ENCODE measurements around the gene ZNF263.
"Not testable (repeated sequence)": the region's sequence is repeated elsewhere in the genome, so short reads cannot be mapped to it uniquely, and the experiment has no call there.

The ZNF263 gene

DNA sequence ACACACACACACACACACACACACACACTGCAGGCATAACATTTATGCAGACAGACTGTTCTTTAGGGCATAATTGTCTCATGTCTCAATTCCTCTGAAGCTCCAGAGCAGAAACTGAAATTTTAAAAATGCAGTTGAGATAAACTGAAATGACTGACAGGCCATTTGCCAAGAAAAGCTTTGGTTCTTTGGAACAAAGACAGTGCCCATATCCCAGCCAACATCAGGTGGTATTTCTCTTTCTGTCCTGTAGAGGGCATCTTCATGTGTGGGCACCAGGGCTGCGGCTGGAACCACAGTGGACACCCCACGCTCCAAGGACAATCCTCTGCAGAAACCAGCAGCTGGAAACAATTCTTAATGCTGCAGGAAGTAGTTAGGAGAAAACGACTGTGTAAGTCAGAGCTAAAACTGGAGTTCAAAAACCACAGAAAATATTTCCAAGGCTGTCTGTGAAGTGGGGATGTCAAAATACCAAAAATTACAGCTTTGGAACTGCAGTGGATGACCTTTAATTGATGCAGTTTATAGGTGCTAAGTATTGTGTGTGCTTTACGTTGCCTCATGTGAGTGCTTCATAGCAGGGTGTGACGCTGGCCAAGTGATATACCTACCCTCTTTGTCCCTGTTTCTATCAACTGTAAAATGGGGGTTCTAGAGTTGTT is 16.3 kb upstream of the ZNF263 start:
- DNase-seq (ENCODE audit: low read depth) = no peak
- TF ChIP-seq, protein P1, sequence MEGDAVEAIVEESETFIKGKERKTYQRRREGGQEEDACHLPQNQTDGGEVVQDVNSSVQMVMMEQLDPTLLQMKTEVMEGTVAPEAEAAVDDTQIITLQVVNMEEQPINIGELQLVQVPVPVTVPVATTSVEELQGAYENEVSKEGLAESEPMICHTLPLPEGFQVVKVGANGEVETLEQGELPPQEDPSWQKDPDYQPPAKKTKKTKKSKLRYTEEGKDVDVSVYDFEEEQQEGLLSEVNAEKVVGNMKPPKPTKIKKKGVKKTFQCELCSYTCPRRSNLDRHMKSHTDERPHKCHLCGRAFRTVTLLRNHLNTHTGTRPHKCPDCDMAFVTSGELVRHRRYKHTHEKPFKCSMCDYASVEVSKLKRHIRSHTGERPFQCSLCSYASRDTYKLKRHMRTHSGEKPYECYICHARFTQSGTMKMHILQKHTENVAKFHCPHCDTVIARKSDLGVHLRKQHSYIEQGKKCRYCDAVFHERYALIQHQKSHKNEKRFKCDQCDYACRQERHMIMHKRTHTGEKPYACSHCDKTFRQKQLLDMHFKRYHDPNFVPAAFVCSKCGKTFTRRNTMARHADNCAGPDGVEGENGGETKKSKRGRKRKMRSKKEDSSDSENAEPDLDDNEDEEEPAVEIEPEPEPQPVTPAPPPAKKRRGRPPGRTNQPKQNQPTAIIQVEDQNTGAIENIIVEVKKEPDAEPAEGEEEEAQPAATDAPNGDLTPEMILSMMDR (IDR thresholded peaks at IDR 0.05; ENCODE audit: low read depth, low read length, missing control alignments) = peak; percentile 47
- H3K4me3 ChIP-seq (ENCODE audit: low read depth, low read length) = no peak overlapping the region

DNA sequence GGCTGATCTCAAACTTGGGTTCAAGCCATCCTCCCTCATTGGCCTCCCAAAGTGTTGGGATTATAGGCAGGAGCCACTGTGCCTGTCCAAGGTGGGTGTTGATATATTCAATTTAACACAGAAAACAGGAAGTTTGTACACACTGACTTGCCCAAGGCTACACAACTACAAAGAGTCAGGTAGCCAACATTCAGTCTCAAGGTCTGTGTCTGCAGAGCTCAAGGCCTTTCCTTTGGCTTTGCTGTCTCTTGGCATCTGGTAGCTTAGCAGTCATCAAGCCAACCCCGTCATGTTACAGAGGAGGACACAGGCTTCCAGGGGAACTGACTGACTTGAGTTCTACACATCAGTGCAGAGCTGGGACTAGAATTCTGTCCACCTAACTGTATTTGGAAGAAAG is 15.0 kb upstream of the ZNF263 start:
- TF ChIP-seq, protein P1 (IDR thresholded peaks at IDR 0.05; ENCODE audit: low read depth, low read length, missing control alignments) = no peak
- DNase-seq (ENCODE audit: low read depth) = no peak
- no peak overlapping the region for H3K4me3 ChIP-seq (ENCODE audit: low read depth, low read length)

DNA sequence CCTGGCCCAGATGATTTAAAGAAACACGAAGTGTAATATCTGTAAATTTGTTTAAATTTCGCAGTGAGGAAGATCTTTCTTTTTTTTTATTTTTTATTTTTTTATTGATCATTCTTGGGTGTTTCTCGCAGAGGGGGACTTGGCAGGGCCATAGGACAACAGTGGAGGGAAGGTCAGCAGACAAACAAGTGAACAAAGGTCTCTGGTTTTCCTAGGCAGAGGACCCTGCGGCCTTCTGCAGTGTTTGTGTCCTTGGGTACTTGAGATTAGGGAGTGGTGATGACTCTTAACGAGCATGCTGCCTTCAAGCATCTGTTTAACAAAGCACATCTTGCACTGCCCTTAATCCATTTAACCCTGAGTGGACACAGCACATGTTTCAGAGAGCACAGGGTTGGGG is 12.6 kb upstream of the ZNF263 start:
- not testable (repeated sequence) for DNase-seq (ENCODE audit: low read depth); H3K4me3 ChIP-seq (ENCODE audit: low read depth, low read length)

DNA sequence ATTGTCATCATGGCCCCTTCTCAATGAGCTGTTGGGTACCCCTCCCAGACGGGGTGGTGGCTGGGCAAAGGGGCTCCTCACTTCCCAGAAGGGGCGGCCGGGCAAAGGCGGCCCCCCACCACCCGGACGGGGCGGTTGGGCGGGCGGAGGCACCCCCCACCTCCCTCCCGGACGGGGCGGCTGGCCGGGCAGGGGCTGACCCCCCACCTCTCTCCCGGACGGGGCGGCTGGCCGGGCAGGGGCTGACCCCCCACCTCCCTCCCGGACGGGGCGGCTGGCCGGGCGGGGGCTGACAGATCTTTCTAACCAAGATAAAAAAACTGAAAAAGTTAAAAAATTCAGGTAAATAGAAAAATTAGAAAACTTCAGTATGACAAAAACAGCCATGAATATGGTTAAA is 12.0 kb upstream of the ZNF263 start:
- not testable (repeated sequence) for H3K4me3 ChIP-seq (ENCODE audit: low read depth, low read length); DNase-seq (ENCODE audit: low read depth)

DNA sequence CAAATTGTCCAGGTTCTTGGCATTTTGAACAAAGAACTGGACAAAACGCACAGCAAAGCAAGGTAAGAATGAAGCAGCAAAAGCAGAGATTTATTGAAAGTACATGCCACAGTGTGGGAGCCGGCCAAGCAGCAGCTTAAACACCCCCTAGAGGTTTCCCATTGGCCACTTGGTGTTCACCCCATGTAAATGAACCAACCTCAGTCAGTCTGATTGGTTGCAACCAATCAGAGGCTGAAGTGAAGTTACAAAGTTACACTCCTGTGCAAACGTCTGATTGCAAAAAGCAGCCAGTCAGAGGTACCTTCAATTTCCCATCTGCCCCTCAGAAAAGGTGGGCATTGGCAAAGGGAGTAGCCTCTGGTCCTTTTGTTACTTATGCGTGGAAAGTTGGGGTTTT is 8.8 kb upstream of the ZNF263 start:
- no peak for DNase-seq (ENCODE audit: low read depth)
- H3K4me3 ChIP-seq (ENCODE audit: low read depth, low read length) = no peak overlapping the region
- TF ChIP-seq, protein P1 (IDR thresholded peaks at IDR 0.05; ENCODE audit: low read depth, low read length, missing control alignments) = no peak

DNA sequence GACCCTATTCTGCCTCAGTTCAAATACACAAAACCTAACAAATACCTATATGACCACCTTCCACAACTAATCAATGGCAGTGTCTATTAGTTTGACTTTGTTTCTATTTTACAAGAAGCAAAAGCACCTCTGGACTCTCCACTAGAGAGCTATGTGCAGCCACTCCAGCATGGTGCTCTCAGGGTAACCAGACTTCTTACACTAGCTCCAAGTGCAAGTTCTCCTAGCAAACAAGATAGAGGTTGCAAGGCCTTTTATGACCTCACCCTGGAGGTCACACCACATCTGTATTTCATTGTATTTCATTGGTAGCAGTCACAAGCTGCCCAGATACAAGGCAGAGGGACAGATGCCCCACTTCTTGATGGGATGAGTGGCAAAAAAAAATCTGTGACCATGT is 8.3 kb upstream of the ZNF263 start:
- DNase-seq (ENCODE audit: low read depth) = no peak
- TF ChIP-seq, protein P1 (IDR thresholded peaks at IDR 0.05; ENCODE audit: low read depth, low read length, missing control alignments) = no peak

DNA sequence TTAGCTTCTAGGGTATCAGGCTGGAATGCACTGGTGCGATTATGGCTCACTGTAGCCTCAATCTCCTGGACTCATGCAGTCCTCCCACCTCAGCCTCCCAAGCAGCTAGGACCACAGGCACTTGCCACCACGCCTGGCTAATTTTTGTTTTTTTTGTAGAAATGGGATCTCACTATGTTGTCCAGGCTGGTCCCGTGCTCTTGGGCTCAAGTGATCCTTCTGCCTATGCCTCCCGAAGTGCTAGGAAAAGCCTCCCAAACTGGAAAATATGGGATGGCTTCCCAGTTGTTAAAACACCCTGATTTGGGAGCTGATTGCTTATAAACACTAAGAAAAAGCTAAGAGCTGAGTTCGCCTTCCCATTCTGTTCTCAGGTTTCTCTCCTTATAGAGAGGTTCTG is 6.6 kb upstream of the ZNF263 start:
- DNase-seq (ENCODE audit: low read depth) = no peak
- TF ChIP-seq, protein P1 (IDR thresholded peaks at IDR 0.05; ENCODE audit: low read depth, low read length, missing control alignments) = no peak

More for the DNA sequence above, 8.3 kb upstream of the ZNF263 start:
- H3K4me3 ChIP-seq (ENCODE audit: low read depth, low read length) = no peak overlapping the region

DNA sequence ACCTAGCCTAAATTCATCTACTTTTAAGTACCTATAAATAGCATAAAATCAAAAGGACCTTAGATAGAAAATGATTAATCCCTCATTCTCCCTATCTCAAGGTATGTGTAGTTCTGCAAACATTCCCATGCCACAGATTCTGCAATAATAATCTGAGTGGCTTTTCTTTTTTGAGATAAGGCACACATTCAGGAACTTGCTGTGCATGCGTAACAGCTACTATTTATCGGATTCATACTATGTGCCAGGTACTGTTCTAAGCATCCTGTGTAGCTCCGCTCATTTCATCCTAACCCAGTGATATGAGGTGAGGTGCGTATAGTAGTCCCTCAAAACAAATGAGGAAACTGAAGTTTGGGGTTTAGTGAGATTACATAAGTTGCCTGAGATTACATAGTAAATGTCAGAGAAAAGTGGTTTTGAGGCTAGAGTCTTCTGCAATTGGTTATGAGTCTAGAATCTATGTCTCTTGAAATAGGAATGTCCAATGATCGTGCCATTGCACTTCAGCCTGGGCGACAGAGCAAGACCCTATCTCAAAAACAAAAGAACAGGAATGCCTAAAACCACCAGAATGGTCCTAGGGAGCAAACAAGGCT is 2.0 kb upstream of the ZNF263 start:
- H3K4me3 ChIP-seq (ENCODE audit: low read depth, low read length) = no peak overlapping the region
- TF ChIP-seq, protein P1 (IDR thresholded peaks at IDR 0.05; ENCODE audit: low read depth, low read length, missing control alignments) = no peak
- no peak for DNase-seq (ENCODE audit: low read depth)

More for the DNA sequence above, 6.6 kb upstream of the ZNF263 start:
- H3K4me3 ChIP-seq (ENCODE audit: low read depth, low read length) = no peak overlapping the region
